ENCODE measurements around the gene C3orf20. TPM values are rescaled to one million over a fixed set of nuclear protein-coding genes. Genes with fewer than 3 reads are reported as not detected.

C3orf20 gene
- total RNA-seq, 1 donor from 2014 or later: not detected

- intact Hi-C loops (cut with DNase I): no loop called here
- H3K27ac ChIP-seq: no peak overlapping the region
- no peaks in the 10 kb centered on the region for H3K4me1 ChIP-seq
- H3K9me3 ChIP-seq: no peaks in the 10 kb centered on the region
- no peak for TF ChIP-seq CTCF (IDR thresholded peaks at IDR 0.05)
- no peaks in the 10 kb centered on the region for H3K36me3 ChIP-seq
- DNase-seq (ENCODE audit: low spot score in 2 of 2): no peak
- H3K4me3 ChIP-seq: no peak overlapping the region
- no peaks in the 10 kb centered on the region for H3K27me3 ChIP-seq
These were observed 124.2 kb downstream of the C3orf20 start for GRCh38 chr3:14799146-14799545.

GRCh38 chr3:14801031-14801430 is 126.1 kb downstream of the C3orf20 start:
- Histone ChIP-seq H3K27me3 (no peaks in the 10 kb centered on the region), H3K4me1 (no peaks in the 10 kb centered on the region), H3K27ac (no peak overlapping the region), H3K4me3 (no peak overlapping the region), H3K36me3 (no peaks in the 10 kb centered on the region), H3K9me3 (no peaks in the 10 kb centered on the region)
- DNase-seq (ENCODE audit: low spot score in 2 of 2): peak in 1 of 2 donors; percentile 34
- TF ChIP-seq CTCF (IDR thresholded peaks at IDR 0.05): no peak
- intact Hi-C loops (cut with DNase I): no loop called here

- DNase-seq (ENCODE audit: low spot score in 2 of 2): no peak
- Histone ChIP-seq H3K4me1 (no peaks in the 10 kb centered on the region), H3K36me3 (no peaks in the 10 kb centered on the region), H3K4me3 (no peak overlapping the region), H3K27me3 (no peaks in the 10 kb centered on the region), H3K9me3 (no peaks in the 10 kb centered on the region), H3K27ac (no peak overlapping the region)
- TF ChIP-seq CTCF (IDR thresholded peaks at IDR 0.05): no peak
- intact Hi-C loops (cut with DNase I): no loop called here
These were observed 126.9 kb downstream of the C3orf20 start for GRCh38 chr3:14801668-14802380.

GRCh38 chr3:14802381-14802731 is 127.4 kb downstream of the C3orf20 start:
- H3K27ac ChIP-seq: no peak overlapping the region
- H3K36me3 ChIP-seq: no peaks in the 10 kb centered on the region
- intact Hi-C loops (cut with DNase I): no loop called here
- no peak for DNase-seq (ENCODE audit: low spot score in 2 of 2)
- H3K27me3 ChIP-seq: no peaks in the 10 kb centered on the region
- no peaks in the 10 kb centered on the region for H3K4me1 ChIP-seq
- H3K4me3 ChIP-seq: no peak overlapping the region
- H3K9me3 ChIP-seq: no peaks in the 10 kb centered on the region
- no peak for TF ChIP-seq CTCF (IDR thresholded peaks at IDR 0.05)

- Histone ChIP-seq H3K4me1 (no peaks in the 10 kb centered on the region), H3K27me3 (no peaks in the 10 kb centered on the region), H3K27ac (no peak overlapping the region), H3K4me3 (no peak overlapping the region), H3K9me3 (no peaks in the 10 kb centered on the region), H3K36me3 (no peaks in the 10 kb centered on the region)
- no peak for DNase-seq (ENCODE audit: low spot score in 2 of 2)
- TF ChIP-seq CTCF (IDR thresholded peaks at IDR 0.05): no peak
- intact Hi-C loops (cut with DNase I): no loop called here
These were observed 128.4 kb downstream of the C3orf20 start for GRCh38 chr3:14803101-14803980.

Data from ascending aorta (tissue), 2 donors.